ENCODE measurements around the gene AQR.
"Not testable (repeated sequence)": the region's sequence is repeated elsewhere in the genome, so short reads cannot be mapped to it uniquely, and the experiment has no call there.

Gene AQR

DNA sequence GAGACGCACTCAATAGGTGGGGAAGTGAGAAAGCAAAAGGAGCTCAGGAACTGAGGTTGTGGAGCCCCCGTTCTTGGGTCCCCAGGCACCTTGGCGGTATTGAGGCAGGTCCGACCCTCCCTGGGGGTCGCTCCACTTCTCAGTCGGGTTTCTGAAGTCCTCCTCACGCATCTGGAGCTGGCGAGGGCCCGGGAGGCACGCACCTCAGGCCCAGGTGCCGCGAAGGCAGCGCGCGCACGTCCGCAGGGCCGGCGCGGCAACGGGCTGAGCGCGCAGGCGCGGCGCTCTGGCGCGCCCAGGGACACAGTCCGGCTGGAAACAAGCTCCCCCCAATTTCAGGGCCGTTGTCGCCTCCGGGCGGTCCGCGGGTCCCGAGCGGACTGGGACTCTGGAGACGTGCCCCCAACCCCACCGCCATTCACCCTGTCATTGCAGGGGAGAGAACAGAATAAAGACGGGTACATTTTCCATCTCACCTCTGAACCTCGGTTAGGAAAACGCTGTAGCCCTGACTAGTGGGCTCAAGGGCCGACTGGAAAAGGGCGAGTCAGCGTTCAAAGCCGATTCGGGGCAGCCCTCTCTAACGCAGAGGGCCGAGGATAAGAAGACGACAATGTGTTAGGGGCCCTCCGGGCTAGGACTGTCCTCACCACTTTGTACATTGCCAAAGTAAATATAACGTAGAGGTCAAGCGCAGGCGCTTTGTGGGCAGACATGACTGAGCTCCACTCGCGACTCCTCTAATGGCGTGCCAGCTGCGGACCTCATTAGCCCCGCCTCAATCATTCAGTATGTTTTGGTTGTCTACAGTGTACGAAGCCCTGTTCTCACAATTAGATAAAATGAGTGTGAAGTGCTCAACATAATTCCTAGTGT lies 18.7 kb upstream of the AQR start, which contains the start of gene ZNF770:
Gene ZNF770 (minus strand): TSS at position 261 of the 876 bp plus-strand sequence. CDS start 4,853 bp downstream, outside the sequence.
- TF ChIP-seq TAF1 (IDR thresholded peaks at IDR 0.05; ENCODE audit: borderline replicate concordance, low read depth, low read length), result peak; percentile 96
- peak; percentile 92 for TF ChIP-seq POLR2A (IDR thresholded peaks at IDR 0.05; ENCODE audit: low read depth, low read length)
- TF ChIP-seq POLR2AphosphoS5 (IDR thresholded peaks at IDR 0.05; ENCODE audit: low read depth, low read length), result peak; percentile 94
- DNase-seq (ENCODE audit: insufficient read length) (peak; percentile 65), FAIRE-seq (peak; percentile 92)

GRCh38 chr15:34987609-34988026 lies 18.1 kb upstream of the AQR start:
- FAIRE-seq (no peak), DNase-seq (ENCODE audit: insufficient read length) (no peak)
- TF ChIP-seq POLR2A (IDR thresholded peaks at IDR 0.05; ENCODE audit: low read depth, low read length) (no peak), POLR2AphosphoS5 (IDR thresholded peaks at IDR 0.05; ENCODE audit: low read depth, low read length) (no peak), TAF1 (IDR thresholded peaks at IDR 0.05; ENCODE audit: borderline replicate concordance, low read depth, low read length) (no peak)

- DNase-seq (ENCODE audit: insufficient read length) (no peak), FAIRE-seq (no peak)
- TF ChIP-seq POLR2AphosphoS5 (IDR thresholded peaks at IDR 0.05; ENCODE audit: low read depth, low read length) (no peak), POLR2A (IDR thresholded peaks at IDR 0.05; ENCODE audit: low read depth, low read length) (no peak; the same call in 1 of the 2 replicates), TAF1 (IDR thresholded peaks at IDR 0.05; ENCODE audit: borderline replicate concordance, low read depth, low read length) (no peak)
Measured at GRCh38 chr15:34986771-34987480, 17.4 kb upstream of the AQR start.

DNA sequence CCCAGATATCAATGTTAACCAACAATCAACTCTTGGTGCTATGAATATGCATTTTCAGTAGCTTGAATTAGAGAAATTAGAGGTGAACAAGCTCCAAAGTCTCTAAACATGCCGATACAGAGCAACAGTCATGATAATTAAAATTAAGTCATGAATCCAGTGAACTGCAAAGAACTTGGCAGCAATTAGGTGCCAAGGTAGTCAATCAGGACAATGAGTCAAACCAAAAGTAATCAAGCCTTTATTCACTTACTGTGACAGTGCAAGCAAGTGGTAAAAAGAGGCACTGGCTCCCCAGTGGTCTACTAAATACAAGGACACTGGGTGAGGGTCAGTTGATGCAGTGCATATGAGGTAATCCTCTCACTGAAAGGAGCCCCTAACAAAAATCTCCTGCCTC lies 16.8 kb upstream of the AQR start:
- peak; percentile 82 for FAIRE-seq
- TF ChIP-seq TAF1 (IDR thresholded peaks at IDR 0.05; ENCODE audit: borderline replicate concordance, low read depth, low read length) (no peak), POLR2A (IDR thresholded peaks at IDR 0.05; ENCODE audit: low read depth, low read length) (no peak), POLR2AphosphoS5 (IDR thresholded peaks at IDR 0.05; ENCODE audit: low read depth, low read length) (no peak)
- no peak for DNase-seq (ENCODE audit: insufficient read length)

DNA sequence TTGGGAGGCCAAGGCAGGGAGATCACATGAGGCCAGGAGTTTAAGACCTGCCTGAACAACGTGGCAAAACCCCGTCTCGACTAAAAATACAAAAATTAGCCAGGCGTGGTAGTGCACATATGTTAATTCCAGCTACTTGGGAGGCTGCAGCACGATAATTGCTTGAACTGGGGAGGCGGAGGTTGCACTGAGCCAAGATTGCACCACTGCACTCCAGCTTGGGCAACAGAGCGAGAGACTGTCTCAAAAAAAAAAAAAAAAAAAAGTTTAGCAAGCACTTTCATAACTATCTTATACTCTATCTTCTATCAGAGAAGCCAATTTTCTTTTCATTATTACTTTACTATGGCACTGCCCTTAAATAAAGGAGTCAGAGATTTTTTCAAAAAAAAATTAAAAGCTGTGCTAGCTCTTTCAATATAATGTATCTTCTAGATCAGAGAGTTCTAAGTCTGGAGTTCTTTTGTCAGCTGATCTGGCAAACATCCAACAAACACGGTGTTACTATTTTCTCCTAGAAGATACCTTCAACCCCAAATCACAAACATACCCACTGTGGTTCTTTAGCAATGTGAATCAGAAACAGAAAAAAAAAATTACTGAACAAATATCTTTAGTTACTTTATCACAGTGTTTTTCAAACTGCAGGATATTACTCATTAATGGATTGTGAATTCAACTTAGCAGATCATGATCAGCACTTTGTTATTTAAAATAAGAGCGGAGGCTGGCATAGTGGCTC lies 15.5 kb upstream of the AQR start:
- FAIRE-seq (no peak), DNase-seq (ENCODE audit: insufficient read length) (no peak)
- no peak for TF ChIP-seq TAF1 (IDR thresholded peaks at IDR 0.05; ENCODE audit: borderline replicate concordance, low read depth, low read length)
- TF ChIP-seq POLR2AphosphoS5 (IDR thresholded peaks at IDR 0.05; ENCODE audit: low read depth, low read length), result no peak
- no peak for TF ChIP-seq POLR2A (IDR thresholded peaks at IDR 0.05; ENCODE audit: low read depth, low read length)

DNA sequence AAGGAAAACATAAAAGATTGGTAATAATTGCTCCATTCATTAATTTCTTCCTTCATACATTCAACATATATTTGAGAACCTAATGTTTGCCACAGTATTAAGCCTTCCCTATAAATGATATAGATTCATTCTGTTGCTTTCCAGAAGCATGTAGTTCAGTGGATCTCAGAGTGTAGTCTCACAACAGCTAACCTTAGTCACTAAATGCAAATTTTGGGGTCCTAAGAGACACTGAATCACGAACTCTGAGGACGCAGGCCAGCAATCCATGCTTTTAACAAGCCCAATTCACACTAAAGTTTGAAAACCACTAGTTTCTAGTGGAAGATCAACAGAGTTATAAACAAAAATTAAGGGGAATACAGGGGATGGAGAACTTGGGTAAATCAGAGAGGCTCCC lies 7.2 kb upstream of the AQR start:
- FAIRE-seq (no peak), DNase-seq (ENCODE audit: insufficient read length) (no peak)
- no peak for TF ChIP-seq POLR2AphosphoS5 (IDR thresholded peaks at IDR 0.05; ENCODE audit: low read depth, low read length)
- no peak for TF ChIP-seq TAF1 (IDR thresholded peaks at IDR 0.05; ENCODE audit: borderline replicate concordance, low read depth, low read length)
- TF ChIP-seq POLR2A (IDR thresholded peaks at IDR 0.05; ENCODE audit: low read depth, low read length), result no peak

DNA sequence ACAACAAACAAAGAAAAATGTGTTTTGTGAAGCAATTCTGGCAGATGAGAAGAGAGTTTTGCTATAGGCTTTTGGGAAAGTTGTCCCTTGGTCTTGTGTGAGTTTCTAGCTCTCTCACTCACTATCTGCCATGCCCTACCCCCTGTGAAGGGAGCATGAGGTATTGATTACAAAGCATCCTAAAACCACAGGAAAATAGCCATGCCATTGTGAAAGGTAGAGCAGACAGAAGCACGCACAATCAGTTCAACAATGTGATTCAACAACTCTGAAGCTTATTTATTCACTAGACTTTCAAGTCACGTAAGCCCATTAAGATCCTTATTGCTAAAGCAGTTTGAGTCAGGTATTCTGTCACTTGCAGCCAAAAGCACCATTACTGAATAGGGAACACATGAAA lies 6.5 kb upstream of the AQR start:
- no peak for TF ChIP-seq POLR2AphosphoS5 (IDR thresholded peaks at IDR 0.05; ENCODE audit: low read depth, low read length)
- TF ChIP-seq TAF1 (IDR thresholded peaks at IDR 0.05; ENCODE audit: borderline replicate concordance, low read depth, low read length), result no peak
- TF ChIP-seq POLR2A (IDR thresholded peaks at IDR 0.05; ENCODE audit: low read depth, low read length), result no peak
- no peak for FAIRE-seq
- DNase-seq (ENCODE audit: insufficient read length), result no peak

DNA sequence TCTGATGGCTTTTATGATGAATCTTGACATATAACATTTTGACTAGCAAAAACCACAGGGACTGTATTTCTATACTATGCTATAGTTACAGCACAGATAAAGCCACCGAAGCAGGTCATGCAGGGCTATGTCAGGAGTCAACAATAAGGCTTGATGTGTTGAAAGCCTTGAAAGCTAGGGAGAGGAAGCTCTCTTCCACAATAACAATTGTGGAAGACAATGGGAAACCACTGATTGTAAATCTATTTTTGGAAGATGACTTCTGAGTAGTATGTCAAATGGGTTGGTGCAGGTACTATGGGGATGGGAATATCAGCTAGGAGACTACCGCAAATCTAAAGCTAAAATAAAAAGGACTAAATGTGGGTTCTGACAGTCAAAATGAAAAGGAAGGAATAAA lies 4.0 kb upstream of the AQR start:
- no peak for TF ChIP-seq POLR2A (IDR thresholded peaks at IDR 0.05; ENCODE audit: low read depth, low read length)
- TF ChIP-seq POLR2AphosphoS5 (IDR thresholded peaks at IDR 0.05; ENCODE audit: low read depth, low read length), result no peak
- TF ChIP-seq TAF1 (IDR thresholded peaks at IDR 0.05; ENCODE audit: borderline replicate concordance, low read depth, low read length), result no peak
- FAIRE-seq (no peak), DNase-seq (ENCODE audit: insufficient read length) (no peak)

DNA sequence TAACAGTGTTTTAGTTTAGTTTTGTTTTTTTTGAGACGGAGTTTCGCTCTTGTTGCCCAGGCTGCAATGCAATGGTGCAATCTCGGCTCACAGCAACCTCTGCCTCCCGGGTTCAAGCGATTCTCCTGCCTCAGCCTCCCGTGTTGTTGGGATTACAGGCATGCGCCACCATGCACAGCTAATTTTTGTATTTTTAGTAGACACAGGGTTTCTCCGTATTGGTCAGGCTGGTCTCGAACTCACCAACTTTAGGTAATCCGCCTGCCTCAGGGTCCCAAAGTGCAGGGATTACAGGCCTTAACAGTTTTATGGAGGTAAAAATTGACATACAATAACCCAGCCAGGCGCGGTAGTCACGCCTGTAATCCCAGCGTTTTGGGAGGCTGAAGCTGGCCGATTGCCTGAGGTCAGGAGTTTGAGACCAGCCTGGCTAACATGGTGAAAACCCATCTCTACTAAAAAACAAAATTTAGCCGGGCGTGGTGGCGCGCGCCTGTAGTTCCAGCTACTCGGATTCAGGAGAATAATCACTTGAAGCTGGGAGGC lies 629 bp upstream of the AQR start:
- FAIRE-seq; DNase-seq (ENCODE audit: insufficient read length): not testable (repeated sequence)

GRCh38 chr15:34964277-34964676 lies 5.3 kb downstream of the AQR start:
- FAIRE-seq, result no peak
- no peak for TF ChIP-seq TAF1 (IDR thresholded peaks at IDR 0.05; ENCODE audit: borderline replicate concordance, low read depth, low read length)
- no peak for TF ChIP-seq POLR2A (IDR thresholded peaks at IDR 0.05; ENCODE audit: low read depth, low read length)
- no peak for TF ChIP-seq POLR2AphosphoS5 (IDR thresholded peaks at IDR 0.05; ENCODE audit: low read depth, low read length)
- no peak for DNase-seq (ENCODE audit: insufficient read length)

DNA sequence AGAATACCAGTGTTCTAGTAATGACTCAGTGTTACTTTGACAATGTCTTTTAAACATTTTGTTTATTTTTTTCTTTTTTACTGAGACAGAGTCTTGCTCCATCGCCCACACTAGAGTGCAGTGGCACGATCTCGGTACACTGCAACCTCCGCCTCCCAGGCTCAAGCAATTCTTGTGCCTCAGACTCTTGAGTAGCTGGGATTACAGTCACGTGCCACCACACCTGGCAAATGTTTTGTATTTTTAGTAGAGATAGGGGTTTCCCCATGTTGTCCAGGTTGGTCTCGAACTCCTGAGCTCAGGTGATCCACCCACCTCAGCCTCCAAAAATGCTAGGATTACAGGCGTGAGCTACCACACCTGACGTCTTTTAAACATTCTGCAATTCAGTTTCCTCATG lies 15.7 kb downstream of the AQR start:
- no peak for DNase-seq (ENCODE audit: insufficient read length)
- no peak for FAIRE-seq
- TF ChIP-seq POLR2A (IDR thresholded peaks at IDR 0.05; ENCODE audit: low read depth, low read length) (no peak), POLR2AphosphoS5 (IDR thresholded peaks at IDR 0.05; ENCODE audit: low read depth, low read length) (no peak), TAF1 (IDR thresholded peaks at IDR 0.05; ENCODE audit: borderline replicate concordance, low read depth, low read length) (no peak)
